ENCODE measurements around the gene TMOD3.

Gene TMOD3

GRCh38 chr15:51828621-51829375, 655 bp upstream of the TMOD3 start:
- DNase-seq = no peak

- DNase-seq = peak in 1 of 2 donors; percentile 21
These were observed 888 bp downstream of the TMOD3 start for GRCh38 chr15:51830276-51830806.

GRCh38 chr15:51833772-51834171, 4.3 kb downstream of the TMOD3 start:
- no peak for DNase-seq

GRCh38 chr15:51837792-51838251, 8.4 kb downstream of the TMOD3 start:
- DNase-seq = no peak

- no peak for DNase-seq
These were observed 8.8 kb downstream of the TMOD3 start for GRCh38 chr15:51838270-51838669.

- no peak for DNase-seq
These were observed 11.2 kb downstream of the TMOD3 start for GRCh38 chr15:51840692-51841091.

GRCh38 chr15:51841406-51842040, 12.1 kb downstream of the TMOD3 start:
- no peak for DNase-seq

- no peak for DNase-seq
These were observed 12.8 kb downstream of the TMOD3 start for GRCh38 chr15:51842265-51842664.

GRCh38 chr15:51842852-51843737, 13.6 kb downstream of the TMOD3 start:
- DNase-seq = no peak

- no peak for DNase-seq
These were observed 15.4 kb downstream of the TMOD3 start for GRCh38 chr15:51844747-51845426.

- no peak for DNase-seq
These were observed 16.6 kb downstream of the TMOD3 start for GRCh38 chr15:51846066-51846462.

GRCh38 chr15:51846463-51847230, 17.2 kb downstream of the TMOD3 start:
- DNase-seq = no peak

- DNase-seq = no peak
These were observed 19.4 kb downstream of the TMOD3 start for GRCh38 chr15:51848811-51849210.

- no peak for DNase-seq
These were observed 20.4 kb downstream of the TMOD3 start for GRCh38 chr15:51849860-51850259.

GRCh38 chr15:51853998-51854397, 24.5 kb downstream of the TMOD3 start:
- DNase-seq = no peak

- no peak for DNase-seq
These were observed 26.2 kb downstream of the TMOD3 start for GRCh38 chr15:51855612-51856011.

- no peak for DNase-seq
These were observed 27.4 kb downstream of the TMOD3 start for GRCh38 chr15:51856714-51857380.

- DNase-seq = peak; percentile 41 to 73
These were observed 32.3 kb downstream of the TMOD3 start for GRCh38 chr15:51861557-51862359.

GRCh38 chr15:51863131-51863530, 33.7 kb downstream of the TMOD3 start:
- no peak for DNase-seq

GRCh38 chr15:51864408-51865056, 35.1 kb downstream of the TMOD3 start:
- no peak for DNase-seq
